Cerebellar cortex (tissue), 1 donor: ENCODE data around the gene MED12L.

Experiments used
- DNase-seq: peaks from one replicate; pipeline ENCODE4 v3.0.0-alpha.2; 2015; ENCODE audit warnings: low spot score

The MED12L gene

GRCh38 chr3:151262871-151263525 is 177.5 kb downstream of the MED12L start:
- DNase-seq, result no peak

- no peak for DNase-seq
Measured at GRCh38 chr3:151264605-151265004, 179.1 kb downstream of the MED12L start.

- no peak for DNase-seq
Measured at GRCh38 chr3:151265166-151265565, 179.7 kb downstream of the MED12L start.

- no peak for DNase-seq
Measured at GRCh38 chr3:151265866-151266265, 180.4 kb downstream of the MED12L start.

- DNase-seq, result no peak
Measured at GRCh38 chr3:151267066-151267465, 181.6 kb downstream of the MED12L start.

GRCh38 chr3:151268267-151269235 is 183.1 kb downstream of the MED12L start:
- DNase-seq, result no peak

- no peak for DNase-seq
Measured at GRCh38 chr3:151269631-151270030, 184.2 kb downstream of the MED12L start.

GRCh38 chr3:151275091-151275490 is 189.6 kb downstream of the MED12L start:
- no peak for DNase-seq

GRCh38 chr3:151276038-151276686 is 190.7 kb downstream of the MED12L start:
- DNase-seq, result no peak

GRCh38 chr3:151276687-151277042 is 191.2 kb downstream of the MED12L start:
- no peak for DNase-seq

- DNase-seq, result no peak
Measured at GRCh38 chr3:151278230-151278629, 192.8 kb downstream of the MED12L start, which contains the start of gene P2RY14. P2RY14 (minus strand) TSS chr3:151278542; CDS start chr3:151214316, 64,226 bp downstream.

- DNase-seq, result no peak
Measured at GRCh38 chr3:151281671-151282324, 196.3 kb downstream of the MED12L start.

- peak; percentile 61 for DNase-seq
Measured at GRCh38 chr3:151282921-151283320, 197.5 kb downstream of the MED12L start.

GRCh38 chr3:151283387-151283786 is 197.9 kb downstream of the MED12L start:
- DNase-seq, result no peak

- no peak for DNase-seq
Measured at GRCh38 chr3:151283907-151284461, 198.5 kb downstream of the MED12L start.

GRCh38 chr3:151285940-151286339 is 200.5 kb downstream of the MED12L start:
- DNase-seq, result no peak

- DNase-seq, result no peak
Measured at GRCh38 chr3:151289445-151289844, 204.0 kb downstream of the MED12L start.

- DNase-seq, result no peak
Measured at GRCh38 chr3:151290673-151291072, 205.2 kb downstream of the MED12L start.

- DNase-seq, result no peak
Measured at GRCh38 chr3:151293127-151293526, 207.7 kb downstream of the MED12L start.

GRCh38 chr3:151296226-151296625 is 210.8 kb downstream of the MED12L start:
- DNase-seq, result no peak

GRCh38 chr3:151297429-151297828 is 212.0 kb downstream of the MED12L start:
- no peak for DNase-seq

GRCh38 chr3:151299006-151299405 is 213.5 kb downstream of the MED12L start:
- peak; percentile 56 for DNase-seq
